Measurements from ENCODE around the gene MBP.

Gene MBP

GRCh38 chr18:77132369-77133050, at the start of gene MBP:
TSS of gene MBP (minus strand) at chr18:77132783. CDS start at chr18:77105261, 27,522 bp downstream.
- DNase-seq = peak; percentile 82

GRCh38 chr18:77181950-77182707, 49.5 kb upstream of the MBP start:
- no peak for DNase-seq

GRCh38 chr18:77178559-77178958, 46.0 kb upstream of the MBP start:
- no peak for DNase-seq

- DNase-seq = no peak
Measured at GRCh38 chr18:77177009-77177408, 44.4 kb upstream of the MBP start.

- no peak for DNase-seq
Measured at GRCh38 chr18:77173275-77174030, 40.9 kb upstream of the MBP start.

- DNase-seq = no peak
Measured at GRCh38 chr18:77170890-77171410, 38.4 kb upstream of the MBP start.

GRCh38 chr18:77168811-77169311, 36.3 kb upstream of the MBP start:
- DNase-seq = no peak

GRCh38 chr18:77167251-77167650, 34.7 kb upstream of the MBP start:
- no peak for DNase-seq

GRCh38 chr18:77166523-77166922, 33.9 kb upstream of the MBP start:
- DNase-seq = no peak

- DNase-seq = no peak
Measured at GRCh38 chr18:77165503-77166188, 33.1 kb upstream of the MBP start.

- DNase-seq = no peak
Measured at GRCh38 chr18:77164763-77165485, 32.3 kb upstream of the MBP start.

- DNase-seq = no peak
Measured at GRCh38 chr18:77164026-77164425, 31.4 kb upstream of the MBP start.

- no peak for DNase-seq
Measured at GRCh38 chr18:77162580-77162979, 30.0 kb upstream of the MBP start.

GRCh38 chr18:77161961-77162360, 29.4 kb upstream of the MBP start:
- no peak for DNase-seq

GRCh38 chr18:77161383-77161782, 28.8 kb upstream of the MBP start:
- no peak for DNase-seq

- no peak for DNase-seq
Measured at GRCh38 chr18:77160515-77160914, 27.9 kb upstream of the MBP start.

GRCh38 chr18:77157312-77157711, 24.7 kb upstream of the MBP start:
- no peak for DNase-seq

GRCh38 chr18:77155031-77155430, 22.4 kb upstream of the MBP start:
- DNase-seq = no peak

- no peak for DNase-seq
Measured at GRCh38 chr18:77153404-77153803, 20.8 kb upstream of the MBP start.

- no peak for DNase-seq
Measured at GRCh38 chr18:77151772-77152520, 19.4 kb upstream of the MBP start.
